Naive thymus-derived CD4-positive, alpha-beta T cell (primary cell): ENCODE measurements around the gene GSG1L. TPM values are rescaled to one million over a fixed set of nuclear protein-coding genes. Genes with fewer than 3 reads are reported as not detected.

Experiments used
- ATAC-seq: fragments of 150-1000 bp; cut with Tn5 transposase; 2 replicates; pipeline ENCODE4 v1.10.0; 2021; ENCODE audit warnings: mild to moderate bottlenecking, moderate library complexity
- CTCF ChIA-PET: fragments of 350-600 bp; sonication (Branson Sonifier 250); formaldehyde crosslinking; loops from one replicate; lab custom pipeline; 2021; ENCODE audit warnings: antibody characterized with exemption; lab: Charles Lee
- POLR2A ChIA-PET: fragments of 350-600 bp; sonication (Branson Sonifier 250); formaldehyde crosslinking; loops from one replicate; lab custom pipeline; 2021; ENCODE audit warnings: antibody characterized with exemption, inconsistent platforms; lab: Charles Lee
- DNase-seq, 9 donors: peaks; one replicate each; pipeline versions ENCODE4 v3.0.0 to v3.0.0-alpha.2; 2020 to 2022; ENCODE audit warnings: mixed read lengths in 1 of 9
- H3K27ac ChIP-seq: one replicate; pipeline ENCODE4 v1.7.0; 2013; ENCODE audit warnings: mild to moderate bottlenecking, low read depth, low read length, moderate library complexity
- H3K27me3 ChIP-seq, 2 donors: one replicate each; pipeline ENCODE4 v1.7.0; 2013; ENCODE audit warnings: low read length in 2 of 2, mild to moderate bottlenecking in 2 of 2, moderate library complexity in 2 of 2; ENCODE audit not compliant: control insufficient read depth in 2 of 2, insufficient read depth in 2 of 2
- H3K36me3 ChIP-seq, 3 experiments: 1 replicate in 2 of 3; 2 replicates in 1 of 3; pipeline ENCODE4 v1.7.0; 2013; ENCODE audit warnings: low read length in 3 of 3, mild to moderate bottlenecking in 3 of 3, moderate library complexity in 1 of 3; ENCODE audit not compliant: insufficient read depth in 3 of 3, control insufficient read depth in 2 of 3
- H3K4me1 ChIP-seq, 2 donors: one replicate each; pipeline ENCODE4 v1.7.0; 2013; ENCODE audit warnings: low read length in 2 of 2, mild to moderate bottlenecking in 2 of 2, moderate library complexity in 1 of 2; ENCODE audit not compliant: control insufficient read depth in 2 of 2, insufficient read depth in 2 of 2
- H3K4me3 ChIP-seq: 2 replicates; pipeline ENCODE4 v1.7.0; 2013; ENCODE audit warnings: mild to moderate bottlenecking, low read length
- H3K9me3 ChIP-seq, 3 experiments: 1 replicate in 2 of 3; 2 replicates in 1 of 3; pipeline ENCODE4 v1.7.0; 2013; ENCODE audit warnings: low read length in 3 of 3; ENCODE audit not compliant: control insufficient read depth in 2 of 3
- H3K27ac Mint-ChIP-seq, 9 donors: one replicate each; pipeline ENCODE4 v1.8.0; 2020 to 2022; ENCODE audit warnings: mixed read lengths in 9 of 9, mild to moderate bottlenecking in 8 of 9, moderate library complexity in 5 of 9, inconsistent platforms in 2 of 9
- H3K27me3 Mint-ChIP-seq, 5 donors: one replicate each; pipeline ENCODE4 v1.8.0; 2021 to 2022; ENCODE audit warnings: mixed read lengths in 5 of 5, mild to moderate bottlenecking in 1 of 5
- H3K36me3 Mint-ChIP-seq, 5 donors: one replicate each; pipeline ENCODE4 v1.8.0; 2020 to 2022; ENCODE audit warnings: mixed read lengths in 5 of 5, mild to moderate bottlenecking in 3 of 5, inconsistent platforms in 1 of 5
- H3K4me1 Mint-ChIP-seq, 7 donors: one replicate each; pipeline ENCODE4 v1.8.0; 2020 to 2022; ENCODE audit warnings: mixed read lengths in 7 of 7, mild to moderate bottlenecking in 3 of 7, inconsistent platforms in 1 of 7
- H3K4me3 Mint-ChIP-seq, 10 donors: one replicate each; pipeline ENCODE4 v1.8.0; 2020 to 2022; ENCODE audit warnings: mild to moderate bottlenecking in 10 of 10, mixed read lengths in 10 of 10, moderate library complexity in 6 of 10, inconsistent platforms in 2 of 10
- H3K9me3 Mint-ChIP-seq, 11 donors: one replicate each; pipeline ENCODE4 v1.8.0; 2020 to 2022; ENCODE audit warnings: mixed read lengths in 11 of 11, mild to moderate bottlenecking in 4 of 11, inconsistent platforms in 1 of 11, moderate library complexity in 1 of 11
- intact Hi-C, 2 donors: fragments of 100-400 bp; cut with micrococcal nuclease; formaldehyde crosslinking; loops; one replicate each; pipeline ENCODE4 v1.15.1; 2023
- polyA plus RNA-seq, 2 donors: library from polyadenylated mRNA; unstranded; fragments of 300-500 nt; fragmentation: Illumina TruSeq; gene quantifications; one replicate each; pipeline ENCODE4 v1.2.3, GENCODE V29; 2021
- total RNA-seq, 6 experiments: library from RNA in 5 of 6; stranded (reverse) in 5 of 6; gene quantifications; 1 replicate in 5 of 6; 2 replicates in 1 of 6; pipeline ENCODE4 v1.2.3 and lab custom pipeline; 2021 to 2026

GSG1L gene
- total and polyA plus RNA-seq, 7 experiments from 2014 or later, result 0.10 TPM; not detected in 6

GRCh38 chr16:27761816-27762215 is 301.7 kb downstream of the GSG1L start:
- Mint-ChIP-seq H3K36me3 (peaks cover 3 to 76% (median 44%) of the 10 kb centered on the region in 5 donors), H3K27ac (no peak overlapping the region), H3K27me3 (no peaks in the 10 kb centered on the region), H3K4me3 (no peak overlapping the region), H3K9me3 (peaks cover 0 to 3% (median 0%) of the 10 kb centered on the region in 11 donors), H3K4me1 (peaks cover 0 to 5% (median 0%) of the 10 kb centered on the region in 7 donors)
- no peak overlapping the region for H3K27ac ChIP-seq
- H3K4me1 ChIP-seq, result no peaks in the 10 kb centered on the region
- ATAC-seq (no peak), DNase-seq (no peak)
- no peaks in the 10 kb centered on the region for H3K27me3 ChIP-seq
- H3K9me3 ChIP-seq, result no peaks in the 10 kb centered on the region
- no peak overlapping the region for H3K4me3 ChIP-seq
- H3K36me3 ChIP-seq, result peaks cover 0 to 41% (median 8%) of the 10 kb centered on the region in 3 experiments
- POLR2A ChIA-PET, result no interaction called here
- CTCF ChIA-PET, result no interaction called here
- intact Hi-C loops, result no loop called here

GRCh38 chr16:27760789-27761176 is 302.7 kb downstream of the GSG1L start:
- DNase-seq (no peak), ATAC-seq (no peak)
- no peaks in the 10 kb centered on the region for H3K27me3 ChIP-seq
- intact Hi-C loops, result no loop called here
- Mint-ChIP-seq H3K36me3 (peaks cover 3 to 85% (median 47%) of the 10 kb centered on the region in 5 donors), H3K9me3 (peaks cover 0 to 3% (median 0%) of the 10 kb centered on the region in 11 donors), H3K27me3 (no peaks in the 10 kb centered on the region), H3K4me1 (peaks cover 0 to 5% (median 0%) of the 10 kb centered on the region in 7 donors), H3K27ac (no peak overlapping the region), H3K4me3 (no peak overlapping the region)
- no peaks in the 10 kb centered on the region for H3K4me1 ChIP-seq
- no peak overlapping the region for H3K27ac ChIP-seq
- no peak overlapping the region for H3K4me3 ChIP-seq
- ChIA-PET CTCF (no interaction called here), POLR2A (no interaction called here)
- H3K36me3 ChIP-seq, result peaks cover 0 to 34% (median 8%) of the 10 kb centered on the region in 3 experiments
- H3K9me3 ChIP-seq, result no peaks in the 10 kb centered on the region

GRCh38 chr16:27759967-27760788 is 303.3 kb downstream of the GSG1L start:
- H3K9me3 Mint-ChIP-seq, result peaks cover 0 to 3% (median 0%) of the 10 kb centered on the region in 11 donors
- Histone ChIP-seq H3K4me1 (no peaks in the 10 kb centered on the region), H3K27me3 (no peaks in the 10 kb centered on the region), H3K4me3 (no peak overlapping the region), H3K27ac (no peak overlapping the region), H3K9me3 (no peaks in the 10 kb centered on the region), H3K36me3 (peaks cover 0 to 34% (median 8%) of the 10 kb centered on the region in 3 experiments)
- peaks cover 3 to 81% (median 47%) of the 10 kb centered on the region in 5 donors for H3K36me3 Mint-ChIP-seq
- H3K4me1 Mint-ChIP-seq, result peaks cover 0 to 5% (median 0%) of the 10 kb centered on the region in 7 donors
- intact Hi-C loops, result no loop called here
- ATAC-seq (peak; percentile 70), DNase-seq (no peak)
- ChIA-PET POLR2A (no interaction called here), CTCF (interaction anchor here (0.6 kb wide), 1 partner anchor 10 kb away, joined by 3 read pairs; no protein-coding TSS in a partner anchor)
- no peak overlapping the region for H3K4me3 Mint-ChIP-seq
- no peak overlapping the region for H3K27ac Mint-ChIP-seq
- H3K27me3 Mint-ChIP-seq, result no peaks in the 10 kb centered on the region

GRCh38 chr16:27759301-27759871 is 304.1 kb downstream of the GSG1L start:
- H3K27ac ChIP-seq, result no peak overlapping the region
- Mint-ChIP-seq H3K36me3 (peaks cover 3 to 80% (median 50%) of the 10 kb centered on the region in 5 donors), H3K4me3 (no peak overlapping the region), H3K27ac (peak overlapping the region in 1 of 9 donors; percentile 27), H3K9me3 (peaks cover 0 to 3% (median 0%) of the 10 kb centered on the region in 11 donors), H3K4me1 (peaks cover 0 to 5% (median 0%) of the 10 kb centered on the region in 7 donors), H3K27me3 (no peaks in the 10 kb centered on the region)
- H3K4me3 ChIP-seq, result no peak overlapping the region
- POLR2A ChIA-PET, result no interaction called here
- no peaks in the 10 kb centered on the region for H3K9me3 ChIP-seq
- ATAC-seq (peak; percentile 40), DNase-seq (no peak)
- CTCF ChIA-PET, result interaction anchor here (0.6 kb wide), 1 partner anchor 11 kb away, joined by 3 read pairs; no protein-coding TSS in a partner anchor
- intact Hi-C loops, result no loop called here
- no peaks in the 10 kb centered on the region for H3K4me1 ChIP-seq
- no peaks in the 10 kb centered on the region for H3K27me3 ChIP-seq
- H3K36me3 ChIP-seq, result peaks cover 0 to 30% (median 8%) of the 10 kb centered on the region in 3 experiments

- H3K36me3 Mint-ChIP-seq, result peaks cover under 1 to 72% (median 42%) of the 10 kb centered on the region in 5 donors
Measured at GRCh38 chr16:27758544-27758943, 305.0 kb downstream of the GSG1L start.

GRCh38 chr16:27756206-27756970 is 307.1 kb downstream of the GSG1L start:
- Mint-ChIP-seq H3K36me3 (peaks cover 0 to 59% (median 37%) of the 10 kb centered on the region in 5 donors), H3K27ac (no peak overlapping the region), H3K9me3 (peaks cover 0 to 3% (median 0%) of the 10 kb centered on the region in 11 donors), H3K4me3 (no peak overlapping the region), H3K4me1 (peaks cover 0 to 8% (median 0%) of the 10 kb centered on the region in 7 donors), H3K27me3 (no peaks in the 10 kb centered on the region)
- DNase-seq (no peak), ATAC-seq (no peak)
- POLR2A ChIA-PET, result no interaction called here
- peaks cover 0 to 10% (median 8%) of the 10 kb centered on the region in 3 experiments for H3K36me3 ChIP-seq
- CTCF ChIA-PET, result no interaction called here
- H3K4me1 ChIP-seq, result no peaks in the 10 kb centered on the region
- no peaks in the 10 kb centered on the region for H3K27me3 ChIP-seq
- H3K9me3 ChIP-seq, result no peaks in the 10 kb centered on the region
- intact Hi-C loops, result no loop called here
- H3K4me3 ChIP-seq, result no peak overlapping the region
- H3K27ac ChIP-seq, result no peak overlapping the region

More at GRCh38 chr16:27758544-27758943, 305.0 kb downstream of the GSG1L start:
- no peaks in the 10 kb centered on the region for H3K4me1 ChIP-seq
- peaks cover 0 to 26% (median 8%) of the 10 kb centered on the region in 3 experiments for H3K36me3 ChIP-seq
- ATAC-seq (no peak), DNase-seq (no peak)
- Mint-ChIP-seq H3K9me3 (peaks cover 0 to 3% (median 0%) of the 10 kb centered on the region in 11 donors), H3K4me3 (no peak overlapping the region), H3K4me1 (peaks cover 0 to 8% (median 0%) of the 10 kb centered on the region in 7 donors), H3K27ac (peak overlapping the region in 1 of 9 donors; percentile 7), H3K27me3 (no peaks in the 10 kb centered on the region)
- POLR2A ChIA-PET, result no interaction called here
- no peaks in the 10 kb centered on the region for H3K27me3 ChIP-seq
- H3K9me3 ChIP-seq, result no peaks in the 10 kb centered on the region
- intact Hi-C loops, result no loop called here
- CTCF ChIA-PET, result no interaction called here
- no peak overlapping the region for H3K4me3 ChIP-seq
- no peak overlapping the region for H3K27ac ChIP-seq
